Measurements from ENCODE around the gene B3GNT7.

DNA sequence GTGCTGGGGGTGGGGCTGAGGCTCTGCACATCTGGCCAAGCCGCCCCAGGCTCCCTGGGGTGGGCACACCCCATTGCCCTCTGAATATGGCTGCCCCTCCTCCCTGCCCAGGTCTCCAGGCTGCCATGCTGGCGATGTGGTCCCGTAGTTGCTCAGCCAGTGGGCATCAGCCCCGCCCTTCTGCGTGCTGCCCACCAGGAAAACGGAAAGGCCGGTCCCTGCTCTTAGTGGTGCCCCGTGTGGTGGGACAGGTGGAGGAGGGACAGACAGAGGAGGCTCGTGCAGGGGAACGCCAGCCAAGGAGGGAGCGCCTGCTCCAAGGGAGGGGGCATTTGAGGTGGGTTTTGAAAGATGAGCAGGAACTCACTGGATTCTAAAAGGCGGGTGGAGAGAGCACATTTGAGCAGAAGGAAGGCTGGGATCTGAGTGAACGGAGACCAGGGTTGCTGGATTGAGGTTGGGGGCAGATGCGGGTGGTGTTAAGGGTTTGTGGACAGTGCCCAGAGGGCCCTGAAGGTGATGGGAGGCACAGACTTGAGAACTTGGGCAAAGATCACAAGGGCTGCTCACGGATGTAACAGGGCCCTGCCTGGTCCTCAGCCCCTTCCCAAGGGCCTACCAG, 6.7 kb upstream of the B3GNT7 start:
- TF ChIP-seq POLR2A (IDR thresholded peaks at IDR 0.05): no peak
- TF ChIP-seq, protein P1, sequence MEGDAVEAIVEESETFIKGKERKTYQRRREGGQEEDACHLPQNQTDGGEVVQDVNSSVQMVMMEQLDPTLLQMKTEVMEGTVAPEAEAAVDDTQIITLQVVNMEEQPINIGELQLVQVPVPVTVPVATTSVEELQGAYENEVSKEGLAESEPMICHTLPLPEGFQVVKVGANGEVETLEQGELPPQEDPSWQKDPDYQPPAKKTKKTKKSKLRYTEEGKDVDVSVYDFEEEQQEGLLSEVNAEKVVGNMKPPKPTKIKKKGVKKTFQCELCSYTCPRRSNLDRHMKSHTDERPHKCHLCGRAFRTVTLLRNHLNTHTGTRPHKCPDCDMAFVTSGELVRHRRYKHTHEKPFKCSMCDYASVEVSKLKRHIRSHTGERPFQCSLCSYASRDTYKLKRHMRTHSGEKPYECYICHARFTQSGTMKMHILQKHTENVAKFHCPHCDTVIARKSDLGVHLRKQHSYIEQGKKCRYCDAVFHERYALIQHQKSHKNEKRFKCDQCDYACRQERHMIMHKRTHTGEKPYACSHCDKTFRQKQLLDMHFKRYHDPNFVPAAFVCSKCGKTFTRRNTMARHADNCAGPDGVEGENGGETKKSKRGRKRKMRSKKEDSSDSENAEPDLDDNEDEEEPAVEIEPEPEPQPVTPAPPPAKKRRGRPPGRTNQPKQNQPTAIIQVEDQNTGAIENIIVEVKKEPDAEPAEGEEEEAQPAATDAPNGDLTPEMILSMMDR (IDR thresholded peaks at IDR 0.05): no peak

Measured in body of pancreas (tissue), 4 donors.